ENCODE results near the gene ELOVL7.

- no peak for TF ChIP-seq CTCF (IDR thresholded peaks at IDR 0.05)
- no peak for TF ChIP-seq POLR2A (IDR thresholded peaks at IDR 0.05)
- TF ChIP-seq EP300 (IDR thresholded peaks at IDR 0.05) = no peak
Observed at GRCh38 chr5:60776343-60776742, 67.7 kb downstream of the ELOVL7 start.

Data from ovary (tissue), 3 donors.